CD14-positive monocyte (primary cell): ENCODE measurements around the gene FAP. TPM values are rescaled to one million over a fixed set of nuclear protein-coding genes. Genes with fewer than 3 reads are reported as not detected.

Experiments used
- DNase-seq, 3 donors: peaks; one replicate each; pipeline ENCODE4 v3.0.0-alpha.2; 2011 to 2022
- H2AFZ ChIP-seq: 2 replicates; pipeline ENCODE4 v1.6.0; 2012; ENCODE audit warnings: mild to moderate bottlenecking, low read depth, low read length, inconsistent platforms; ENCODE audit not compliant: insufficient read depth, poor library complexity, severe bottlenecking
- H3K27ac ChIP-seq, 2 donors: 1 replicate in 1 of 2; 2 replicates in 1 of 2; pipeline ENCODE4 v1.5.1; 2012 to 2013; ENCODE audit warnings: low read length in 2 of 2, control low read depth in 1 of 2, inconsistent platforms in 1 of 2, low read depth in 1 of 2, mild to moderate bottlenecking in 1 of 2
- H3K27me3 ChIP-seq, 2 donors: one replicate each; pipeline versions ENCODE4 v1.6.0 to v1.6.1; 2011 to 2013; ENCODE audit warnings: low read length in 2 of 2; ENCODE audit not compliant: control insufficient read depth in 2 of 2, insufficient read depth in 2 of 2
- H3K36me3 ChIP-seq, 2 donors: replicated peaks in 1 of 2; 1 replicate in 1 of 2; 2 replicates in 1 of 2; pipeline versions ENCODE4 v1.5.1 to v1.6.1; 2012 to 2013; ENCODE audit warnings: low read length in 2 of 2, control low read depth in 1 of 2, inconsistent platforms in 1 of 2, mild to moderate bottlenecking in 1 of 2; ENCODE audit not compliant: insufficient read depth in 2 of 2, control insufficient read depth in 1 of 2
- H3K4me1 ChIP-seq, 2 donors: 1 replicate in 1 of 2; 2 replicates in 1 of 2; pipeline versions ENCODE4 v1.5.1 to v1.6.1; 2012 to 2013; ENCODE audit warnings: low read length in 2 of 2, control low read depth in 1 of 2, inconsistent platforms in 1 of 2, mild to moderate bottlenecking in 1 of 2, moderate library complexity in 1 of 2; ENCODE audit not compliant: insufficient read depth in 2 of 2, control insufficient read depth in 1 of 2
- H3K4me2 ChIP-seq: replicated peaks from 2 replicates; pipeline ENCODE3; 2012; ENCODE audit warnings: low read length, moderate library complexity, mild to moderate bottlenecking; ENCODE audit not compliant: poor library complexity, severe bottlenecking; ENCODE audit errors: extremely low read depth
- H3K4me3 ChIP-seq, 3 experiments: fragments of 200-600 bp in 1 of 3; sonication (generic) in 1 of 3; replicated peaks in 1 of 3; 1 replicate in 2 of 3; 2 replicates in 1 of 3; pipeline ENCODE4 v1.5.1; 2011 to 2013; ENCODE audit warnings: low read length in 3 of 3, mild to moderate bottlenecking in 3 of 3, control low read depth in 2 of 3, low read depth in 2 of 3, inconsistent platforms in 1 of 3, moderate library complexity in 1 of 3
- H3K79me2 ChIP-seq: 2 replicates; pipeline ENCODE4 v1.6.0; 2012; ENCODE audit warnings: mild to moderate bottlenecking, control low read depth, inconsistent platforms, low read length, moderate library complexity; ENCODE audit not compliant: insufficient read depth
- H3K9ac ChIP-seq: 2 replicates; pipeline ENCODE4 v1.6.0; 2017; ENCODE audit warnings: low read length, mild to moderate bottlenecking; ENCODE audit not compliant: insufficient read depth, poor library complexity, severe bottlenecking
- H3K9me3 ChIP-seq, 2 donors: replicated peaks in 1 of 2; 1 replicate in 1 of 2; 2 replicates in 1 of 2; pipeline versions ENCODE4 v1.5.1 to v1.6.1; 2012 to 2013; ENCODE audit warnings: low read length in 2 of 2, control low read depth in 1 of 2; ENCODE audit not compliant: control insufficient read depth in 1 of 2, insufficient read depth in 1 of 2
- H4K20me1 ChIP-seq: 2 replicates; pipeline ENCODE4 v1.6.0; 2012; ENCODE audit warnings: mild to moderate bottlenecking, low read length, control low read depth, moderate library complexity; ENCODE audit not compliant: insufficient read depth
- H3K27ac Mint-ChIP-seq, 7 donors: one replicate each; pipeline ENCODE4 v1.8.0; 2020; ENCODE audit warnings: mild to moderate bottlenecking in 7 of 7, mixed read lengths in 7 of 7, moderate library complexity in 6 of 7, inconsistent platforms in 2 of 7
- H3K27me3 Mint-ChIP-seq, 3 donors: one replicate each; pipeline ENCODE4 v1.8.0; 2021 to 2022; ENCODE audit warnings: low read depth in 3 of 3, mild to moderate bottlenecking in 3 of 3, mixed read lengths in 3 of 3, moderate library complexity in 3 of 3, inconsistent platforms in 1 of 3
- H3K36me3 Mint-ChIP-seq, 2 donors: one replicate each; pipeline ENCODE4 v1.8.0; 2020; ENCODE audit warnings: mixed read lengths in 2 of 2, inconsistent platforms in 1 of 2, mild to moderate bottlenecking in 1 of 2
- H3K4me1 Mint-ChIP-seq: one replicate; pipeline ENCODE4 v1.8.0; 2020; ENCODE audit warnings: mild to moderate bottlenecking, mixed read lengths
- H3K4me3 Mint-ChIP-seq, 2 donors: one replicate each; pipeline ENCODE4 v1.8.0; 2020; ENCODE audit warnings: mild to moderate bottlenecking in 2 of 2, mixed read lengths in 2 of 2, moderate library complexity in 1 of 2
- H3K9me3 Mint-ChIP-seq, 7 donors: one replicate each; pipeline ENCODE4 v1.8.0; 2020 to 2022; ENCODE audit warnings: mixed read lengths in 7 of 7, mild to moderate bottlenecking in 6 of 7, moderate library complexity in 6 of 7, inconsistent platforms in 2 of 7
- CTCF ChIP-seq: fragments of 200-600 bp; IDR thresholded peaks from one replicate; pipeline ENCODE4 v1.8.0; 2022; ENCODE audit warnings: antibody characterized with exemption, mild to moderate bottlenecking
- WGBS: methylation state at CpG from one replicate; pipeline ENCODE4 v1.1.5; 2013; ENCODE audit warnings: missing lambda C conversion rate; ENCODE audit not compliant: insufficient coverage; 5-methylcytosine and 5-hydroxymethylcytosine counted together
- intact Hi-C, 2 donors: fragments of 100-400 bp; cut with micrococcal nuclease; formaldehyde crosslinking; loops; one replicate each; pipeline versions ENCODE4 v1.15.0 to v1.15.1; 2023
- polyA plus RNA-seq, 3 donors: library from polyadenylated mRNA; depleted of rRNA in 1 of 3; unstranded in 2 of 3; stranded (reverse) in 1 of 3; fragments of 300-500 nt in 2 of 3; fragments of >200 nt in 1 of 3; fragmentation: Illumina TruSeq in 2 of 3; gene quantifications; 1 replicate in 2 of 3; 2 replicates in 1 of 3; pipeline ENCODE4 v1.2.3, GENCODE V29; 2012 to 2021

FAP gene
- polyA plus RNA-seq, 3 donors: not detected

- no peak for DNase-seq
- Mint-ChIP-seq H3K27ac (no peak overlapping the region), H3K9me3 (no peaks in the 10 kb centered on the region), H3K4me3 (no peak overlapping the region), H3K27me3 (peaks cover 0 to 5% (median 1%) of the 10 kb centered on the region in 3 donors), H3K4me1 (no peaks in the 10 kb centered on the region), H3K36me3 (no peaks in the 10 kb centered on the region)
- no peaks in the 10 kb centered on the region for H3K36me3 ChIP-seq
- no peaks in the 10 kb centered on the region for H3K9me3 ChIP-seq
- no peaks in the 10 kb centered on the region for H4K20me1 ChIP-seq
- intact Hi-C loops: no loop called here
- no peaks in the 10 kb centered on the region for H3K4me1 ChIP-seq
- no peak overlapping the region for H3K4me2 ChIP-seq
- no peaks in the 10 kb centered on the region for H3K27me3 ChIP-seq
- no peak overlapping the region for H2AFZ ChIP-seq
- H3K9ac ChIP-seq: no peak overlapping the region
- H3K4me3 ChIP-seq: no peak overlapping the region
- H3K79me2 ChIP-seq: no peaks in the 10 kb centered on the region
- TF ChIP-seq CTCF: no peak
- no peak overlapping the region for H3K27ac ChIP-seq
These were observed 104.9 kb downstream of the FAP start for GRCh38 chr2:162138310-162138709.

GRCh38 chr2:162127422-162127821 lies 115.8 kb downstream of the FAP start:
- Histone ChIP-seq H3K4me2 (no peak overlapping the region), H3K4me3 (no peak overlapping the region), H2AFZ (no peak overlapping the region), H3K79me2 (no peaks in the 10 kb centered on the region), H3K9ac (no peak overlapping the region), H3K27me3 (no peaks in the 10 kb centered on the region), H4K20me1 (no peaks in the 10 kb centered on the region), H3K4me1 (peaks cover 16 to 17% of the 10 kb centered on the region in 2 donors), H3K27ac (no peak overlapping the region), H3K36me3 (no peaks in the 10 kb centered on the region), H3K9me3 (no peaks in the 10 kb centered on the region)
- DNase-seq: no peak
- Mint-ChIP-seq H3K36me3 (no peaks in the 10 kb centered on the region), H3K27me3 (peaks cover 0 to 3% (median 0%) of the 10 kb centered on the region in 3 donors), H3K27ac (no peak overlapping the region), H3K4me1 (peaks cover 13% of the 10 kb centered on the region), H3K4me3 (no peak overlapping the region), H3K9me3 (no peaks in the 10 kb centered on the region)
- no peak for TF ChIP-seq CTCF
- WGBS: no CpG with 5 or more reads among the region's 2 CpGs
- intact Hi-C loops: loop anchor here in 1 of 2 donors (5.0 kb wide), 1 partner anchor 115 kb away; no protein-coding TSS in a partner anchor
